Activated T-helper 2 cell treated with anti-CD3 and anti-CD28 coated beads, Interferon-gamma antibody, Interleukin-2, Interleukin-4, amounts not matched to agents 10 μg/mL and 5 μg/mL and 100 μg/mL, durations not matched to agents 14 hours and 24 hours and 36 hours (primary cell): Measurements from ENCODE around the gene NRGN. TPM values are rescaled to one million over a fixed set of nuclear protein-coding genes. Genes with fewer than 3 reads are reported as not detected.
A peak's percentile ranks its signal among the peaks of the same experiment; 100 is the strongest.
"Not testable (repeated sequence)": the region's sequence is repeated elsewhere in the genome, so short reads cannot be mapped to it uniquely, and the experiment has no call there.

Experiments used
- DNase-seq: peaks from one replicate; pipeline ENCODE4 v3.0.0; 2021; ENCODE audit warnings: low spot score
- H3K27ac Mint-ChIP-seq: one replicate; pipeline ENCODE4 v1.8.0; 2021; ENCODE audit warnings: mixed read lengths
- H3K27me3 Mint-ChIP-seq: one replicate; pipeline ENCODE4 v1.8.0; 2021; ENCODE audit warnings: low read depth, mixed read lengths
- H3K36me3 Mint-ChIP-seq: one replicate; pipeline ENCODE4 v1.8.0; 2021; ENCODE audit warnings: low read depth, mixed read lengths
- H3K4me1 Mint-ChIP-seq: one replicate; pipeline ENCODE4 v1.8.0; 2021; ENCODE audit warnings: low read depth, mixed read lengths
- H3K4me3 Mint-ChIP-seq: one replicate; pipeline ENCODE4 v1.8.0; 2021; ENCODE audit warnings: low read depth, mild to moderate bottlenecking, moderate library complexity, mixed read lengths
- H3K9me3 Mint-ChIP-seq: one replicate; pipeline ENCODE4 v1.8.0; 2021; ENCODE audit warnings: mixed read lengths
- intact Hi-C: fragments of 100-400 bp; cut with micrococcal nuclease; formaldehyde crosslinking; loops from one replicate; pipeline ENCODE4 v1.15.1; 2023
- total RNA-seq: library from RNA; stranded (reverse); gene quantifications from 2 replicates; pipeline ENCODE4 v1.2.3, GENCODE V29; 2022

NRGN gene
- total RNA-seq, 1 donor from 2014 or later: 5.0 TPM

- Mint-ChIP-seq H3K4me3 (peak within 1 kb of the TSS; percentile 98), H3K27ac (peak within 1 kb of the TSS; percentile 67), H3K27me3 (peaks cover 44% of the 10 kb centered on the region), H3K4me1 (peaks cover 17% of the 10 kb centered on the region), H3K9me3 (no peaks in the 10 kb centered on the region), H3K36me3 (peaks cover 8% of the 10 kb centered on the region)
- intact Hi-C loops: loop anchor here (2.0 kb wide), 4 partner anchors 15 to 75 kb away; partner anchors contain the start of gene MSANTD2
- DNase-seq: peak; percentile 64
These were observed 22.4 kb downstream of the NRGN start, which contains the start of gene ESAM for GRCh38 chr11:124762105-124762623. TSS of gene ESAM (minus strand) at chr11:124762290. CDS start at chr11:124762154, 136 bp downstream.

GRCh38 chr11:124762624-124763155 is 22.9 kb downstream of the NRGN start:
- no peak for DNase-seq
- intact Hi-C loops: loop anchor here (1.0 to 2.0 kb wide), 6 partner anchors 16 to 118 kb away; partner anchors contain the start of gene MSANTD2
- Mint-ChIP-seq H3K4me1 (peaks cover 17% of the 10 kb centered on the region), H3K9me3 (no peaks in the 10 kb centered on the region), H3K27ac (no peak overlapping the region), H3K36me3 (peaks cover 8% of the 10 kb centered on the region), H3K27me3 (peaks cover 39% of the 10 kb centered on the region), H3K4me3 (peak overlapping the region; percentile 98)

GRCh38 chr11:124763156-124763947 is 23.6 kb downstream of the NRGN start:
- H3K9me3 Mint-ChIP-seq: no peaks in the 10 kb centered on the region

GRCh38 chr11:124766156-124766555 is 26.4 kb downstream of the NRGN start:
- Mint-ChIP-seq H3K4me1 (peaks cover 8% of the 10 kb centered on the region), H3K27me3 (peaks cover 10% of the 10 kb centered on the region), H3K4me3 (no peak overlapping the region), H3K27ac (no peak overlapping the region), H3K9me3 (no peaks in the 10 kb centered on the region), H3K36me3 (peaks cover 8% of the 10 kb centered on the region)
- no peak for DNase-seq
- intact Hi-C loops: no loop called here

More at GRCh38 chr11:124763156-124763947, 23.6 kb downstream of the NRGN start:
- DNase-seq: peak; percentile 73
- intact Hi-C loops: loop anchor here (1.0 to 2.0 kb wide), 6 partner anchors 17 to 119 kb away; partner anchors contain the start of gene MSANTD2
- Mint-ChIP-seq H3K36me3 (peaks cover 8% of the 10 kb centered on the region), H3K27ac (peak overlapping the region; percentile 67), H3K4me1 (peaks cover 15% of the 10 kb centered on the region), H3K4me3 (peak overlapping the region; percentile 98), H3K27me3 (peaks cover 32% of the 10 kb centered on the region)

GRCh38 chr11:124768914-124769313 is 29.2 kb downstream of the NRGN start:
- Mint-ChIP-seq H3K27me3 (no peaks in the 10 kb centered on the region), H3K4me3 (no peak overlapping the region), H3K36me3 (peaks cover 13% of the 10 kb centered on the region), H3K27ac (no peak overlapping the region), H3K9me3 (no peaks in the 10 kb centered on the region), H3K4me1 (peaks cover 4% of the 10 kb centered on the region)
- DNase-seq: no peak
- intact Hi-C loops: no loop called here

- Mint-ChIP-seq H3K27ac (no peak overlapping the region), H3K4me3 (no peak overlapping the region), H3K36me3 (peaks cover 13% of the 10 kb centered on the region), H3K27me3 (no peaks in the 10 kb centered on the region), H3K4me1 (peaks cover 4% of the 10 kb centered on the region), H3K9me3 (no peaks in the 10 kb centered on the region)
- intact Hi-C loops: no loop called here
- no peak for DNase-seq
These were observed 30.3 kb downstream of the NRGN start for GRCh38 chr11:124769806-124770774.

GRCh38 chr11:124770959-124771358 is 31.2 kb downstream of the NRGN start:
- H3K27ac Mint-ChIP-seq, H3K4me3 Mint-ChIP-seq, H3K9me3 Mint-ChIP-seq, H3K4me1 Mint-ChIP-seq, DNase-seq, H3K27me3 Mint-ChIP-seq, intact Hi-C loops: not testable (repeated sequence)
- peaks cover 13% of the 10 kb centered on the region for H3K36me3 Mint-ChIP-seq

GRCh38 chr11:124776865-124777645 is 37.3 kb downstream of the NRGN start:
- Mint-ChIP-seq H3K27ac (no peak overlapping the region), H3K36me3 (peaks cover 14% of the 10 kb centered on the region), H3K9me3 (no peaks in the 10 kb centered on the region), H3K4me3 (no peak overlapping the region), H3K4me1 (peaks cover 14% of the 10 kb centered on the region), H3K27me3 (no peaks in the 10 kb centered on the region)
- intact Hi-C loops: no loop called here
- DNase-seq: no peak

GRCh38 chr11:124778281-124778680 is 38.5 kb downstream of the NRGN start:
- Mint-ChIP-seq H3K27me3 (no peaks in the 10 kb centered on the region), H3K9me3 (no peaks in the 10 kb centered on the region), H3K4me1 (peaks cover 14% of the 10 kb centered on the region), H3K36me3 (peaks cover 13% of the 10 kb centered on the region), H3K27ac (no peak overlapping the region), H3K4me3 (no peak overlapping the region)
- intact Hi-C loops: no loop called here
- no peak for DNase-seq

GRCh38 chr11:124779568-124779967 is 39.8 kb downstream of the NRGN start:
- H3K4me1 Mint-ChIP-seq: peaks cover 15% of the 10 kb centered on the region
- no peaks in the 10 kb centered on the region for H3K27me3 Mint-ChIP-seq
- H3K36me3 Mint-ChIP-seq: peaks cover 13% of the 10 kb centered on the region
- H3K4me3 Mint-ChIP-seq: no peak overlapping the region
- no peak overlapping the region for H3K27ac Mint-ChIP-seq
- intact Hi-C loops: no loop called here
- DNase-seq: no peak
- no peaks in the 10 kb centered on the region for H3K9me3 Mint-ChIP-seq

GRCh38 chr11:124783002-124783401 is 43.3 kb downstream of the NRGN start:
- no peak for DNase-seq
- Mint-ChIP-seq H3K36me3 (peaks cover 6% of the 10 kb centered on the region), H3K27me3 (no peaks in the 10 kb centered on the region), H3K9me3 (no peaks in the 10 kb centered on the region), H3K27ac (no peak overlapping the region), H3K4me1 (peaks cover 1% of the 10 kb centered on the region), H3K4me3 (no peak overlapping the region)
- intact Hi-C loops: no loop called here

GRCh38 chr11:124784051-124784450 is 44.3 kb downstream of the NRGN start:
- H3K9me3 Mint-ChIP-seq: no peaks in the 10 kb centered on the region
- no peak for DNase-seq
- H3K4me1 Mint-ChIP-seq: peaks cover 1% of the 10 kb centered on the region
- H3K4me3 Mint-ChIP-seq: no peak overlapping the region
- intact Hi-C loops: no loop called here
- no peaks in the 10 kb centered on the region for H3K36me3 Mint-ChIP-seq
- no peaks in the 10 kb centered on the region for H3K27me3 Mint-ChIP-seq
- H3K27ac Mint-ChIP-seq: no peak overlapping the region
